Cardiac muscle cell (in vitro differentiated cells and primary cell): ENCODE measurements around the gene CREB1. TPM values are rescaled to one million over a fixed set of nuclear protein-coding genes. Genes with fewer than 3 reads are reported as not detected.

Experiments used
- DNase-seq, 2 donors: peaks; one replicate each; pipeline versions ENCODE4 v3.0.0 to v3.0.0-alpha.2; 2010 to 2017; ENCODE audit warnings: low read depth in 1 of 2, low spot score in 1 of 2
- H3K27ac ChIP-seq: fragments of 200-600 bp; sonication (generic); 2 replicates; pipeline ENCODE4 v1.5.1; 2016
- H3K27me3 ChIP-seq: fragments of 200-600 bp; sonication (generic); 2 replicates; pipeline ENCODE4 v1.6.0; 2016; ENCODE audit warnings: control low read depth
- H3K36me3 ChIP-seq: fragments of 200-600 bp; sonication (generic); 2 replicates; pipeline ENCODE4 v1.5.1; 2016; ENCODE audit warnings: control low read depth
- H3K4me1 ChIP-seq: fragments of 200-600 bp; sonication (generic); 2 replicates; pipeline ENCODE4 v1.8.1; 2017; ENCODE audit warnings: low read depth, mild to moderate bottlenecking, mixed run types
- H3K4me3 ChIP-seq: fragments of 200-600 bp; sonication (generic); 2 replicates; pipeline ENCODE4 v1.5.1; 2016; ENCODE audit warnings: mild to moderate bottlenecking
- H3K9me3 ChIP-seq: fragments of 200-600 bp; sonication (generic); 2 replicates; pipeline ENCODE4 v1.5.1; 2017; ENCODE audit warnings: low read depth, mild to moderate bottlenecking, control low read depth
- polyA plus RNA-seq: library from polyadenylated mRNA; unstranded; fragments of >200 nt; fragmentation: Nextera tagmentation; extraction: Ambion mirVana; gene quantifications from 2 replicates; pipeline ENCODE4 v1.2.1, GENCODE V29; 2016
- total RNA-seq: library from RNA; depleted of rRNA; stranded (reverse); fragments of >200 nt; gene quantifications from 2 replicates; pipeline ENCODE4 v1.2.3, GENCODE V29; 2016
- TF ChIP-seq, protein P1 (sequence below): IDR thresholded peaks from 2 replicates; pipeline ENCODE4 v1.5.1; 2012; ENCODE audit warnings: low read depth, mild to moderate bottlenecking, low read length

The CREB1 gene
- total and polyA plus RNA-seq, 2 experiments from 2014 or later: 31.9 to 48.9 TPM

DNA sequence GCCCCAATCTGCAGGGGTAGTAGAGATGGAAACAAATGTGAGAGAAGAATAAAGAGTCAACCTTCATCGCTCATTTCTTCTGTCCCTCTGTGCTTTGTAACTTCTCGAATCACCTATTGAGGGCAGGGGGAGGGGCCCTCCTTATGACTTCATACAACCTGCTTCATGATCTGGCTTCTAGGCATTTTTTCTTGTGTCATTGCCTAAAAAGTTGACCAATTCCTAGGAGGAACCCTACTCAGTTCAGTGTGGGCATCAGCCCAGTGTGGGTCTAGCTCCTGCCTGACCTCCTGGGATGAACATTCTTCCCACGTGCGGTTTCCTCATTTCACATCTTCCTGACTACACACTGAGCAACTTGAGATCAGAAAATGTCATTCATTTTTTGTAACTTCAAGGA lies 46.3 kb upstream of the CREB1 start:
- no peak for DNase-seq
- Histone ChIP-seq H3K27ac (no peak overlapping the region), H3K4me1 (peaks cover 23% of the 10 kb centered on the region)

DNA sequence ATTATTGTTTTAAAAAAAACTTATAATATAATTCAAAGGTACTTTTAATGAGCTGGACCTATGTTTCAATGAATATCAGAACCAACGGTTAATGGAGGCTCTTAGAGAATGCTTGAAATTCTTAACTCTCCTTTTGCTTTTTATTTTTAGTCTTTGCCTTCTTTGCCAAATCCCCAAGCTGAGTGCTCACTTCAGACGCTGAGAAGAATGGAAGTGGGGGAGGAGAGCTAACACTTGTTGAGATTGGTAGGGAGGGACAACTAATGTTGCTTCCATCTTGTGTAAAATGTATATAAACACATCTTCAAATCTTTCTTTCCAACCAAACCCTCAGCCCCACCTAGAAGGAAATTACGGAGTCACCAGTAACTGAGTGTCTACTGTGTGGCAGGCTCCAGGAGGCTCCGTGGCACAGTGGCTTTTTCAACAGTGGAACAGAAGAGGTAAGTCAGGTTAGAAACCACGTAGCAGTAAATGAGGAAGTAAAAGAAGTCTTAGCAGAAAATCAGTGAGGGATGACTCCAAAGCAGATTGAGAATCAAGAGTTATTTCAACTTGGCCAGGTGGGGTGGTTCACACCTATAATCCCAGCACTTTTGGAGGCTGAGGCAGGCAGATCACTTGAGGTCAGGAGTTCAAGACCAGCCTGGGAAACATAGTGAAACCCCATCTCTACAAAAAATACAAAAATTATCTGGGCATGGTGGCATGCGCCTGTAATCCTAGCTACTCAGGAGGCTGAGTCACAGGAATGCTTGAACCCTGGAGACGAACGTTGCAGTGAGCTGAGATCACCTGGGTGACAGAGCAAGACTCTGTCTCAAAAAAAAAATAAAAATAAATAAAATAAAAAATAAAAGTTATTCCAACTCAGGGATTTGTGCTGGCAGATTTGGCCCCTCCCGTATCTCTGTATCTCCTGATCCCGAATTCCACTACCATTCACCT lies 45.0 kb upstream of the CREB1 start:
- Histone ChIP-seq H3K27ac (peak overlapping the region; percentile 64), H3K36me3 (no peaks in the 10 kb centered on the region), H3K27me3 (no peaks in the 10 kb centered on the region), H3K4me1 (peaks cover 19% of the 10 kb centered on the region), H3K4me3 (no peak overlapping the region), H3K9me3 (no peaks in the 10 kb centered on the region)
- DNase-seq: peak in 1 of 2 donors; percentile 49
- TF ChIP-seq, protein P1, sequence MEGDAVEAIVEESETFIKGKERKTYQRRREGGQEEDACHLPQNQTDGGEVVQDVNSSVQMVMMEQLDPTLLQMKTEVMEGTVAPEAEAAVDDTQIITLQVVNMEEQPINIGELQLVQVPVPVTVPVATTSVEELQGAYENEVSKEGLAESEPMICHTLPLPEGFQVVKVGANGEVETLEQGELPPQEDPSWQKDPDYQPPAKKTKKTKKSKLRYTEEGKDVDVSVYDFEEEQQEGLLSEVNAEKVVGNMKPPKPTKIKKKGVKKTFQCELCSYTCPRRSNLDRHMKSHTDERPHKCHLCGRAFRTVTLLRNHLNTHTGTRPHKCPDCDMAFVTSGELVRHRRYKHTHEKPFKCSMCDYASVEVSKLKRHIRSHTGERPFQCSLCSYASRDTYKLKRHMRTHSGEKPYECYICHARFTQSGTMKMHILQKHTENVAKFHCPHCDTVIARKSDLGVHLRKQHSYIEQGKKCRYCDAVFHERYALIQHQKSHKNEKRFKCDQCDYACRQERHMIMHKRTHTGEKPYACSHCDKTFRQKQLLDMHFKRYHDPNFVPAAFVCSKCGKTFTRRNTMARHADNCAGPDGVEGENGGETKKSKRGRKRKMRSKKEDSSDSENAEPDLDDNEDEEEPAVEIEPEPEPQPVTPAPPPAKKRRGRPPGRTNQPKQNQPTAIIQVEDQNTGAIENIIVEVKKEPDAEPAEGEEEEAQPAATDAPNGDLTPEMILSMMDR: no peak

More for the DNA sequence above, 46.3 kb upstream of the CREB1 start:
- Histone ChIP-seq H3K27me3 (no peaks in the 10 kb centered on the region), H3K4me3 (no peak overlapping the region), H3K9me3 (no peaks in the 10 kb centered on the region), H3K36me3 (no peaks in the 10 kb centered on the region)
- TF ChIP-seq, protein P1: no peak

DNA sequence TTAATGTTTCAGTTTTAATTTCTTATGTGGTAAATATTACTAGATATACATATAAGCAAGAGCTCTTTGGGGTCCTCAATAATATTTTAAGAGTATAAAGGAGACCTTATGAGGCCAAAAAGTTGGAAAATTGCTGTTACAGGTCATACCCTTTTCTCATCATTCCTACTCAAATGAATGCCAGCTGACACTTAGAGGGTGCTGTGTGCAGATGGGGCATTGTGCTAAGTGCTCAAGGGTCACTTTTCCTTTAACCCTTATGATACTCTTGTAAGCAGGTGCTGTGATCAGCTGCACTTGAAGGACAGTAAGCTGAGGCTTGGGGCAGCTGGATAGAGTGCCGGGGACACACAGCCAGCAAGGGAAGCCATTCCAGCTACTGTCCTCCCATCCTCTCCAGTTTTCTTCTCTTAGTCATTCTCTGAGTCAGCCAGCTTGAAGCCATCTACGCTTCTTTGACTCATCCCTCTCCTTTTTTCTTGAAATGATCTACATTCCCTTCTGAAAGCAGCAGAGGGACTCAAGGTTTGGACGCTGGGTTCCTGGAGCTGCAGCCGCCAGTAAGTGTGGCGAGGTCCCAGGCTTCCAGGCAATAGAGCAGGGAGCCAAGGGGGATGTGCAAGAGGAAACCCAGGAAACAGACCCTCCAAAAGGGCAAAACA lies 42.0 kb upstream of the CREB1 start:
- H3K4me1 ChIP-seq: peaks cover 17% of the 10 kb centered on the region
- TF ChIP-seq, protein P1: peak; percentile 27
- H3K27ac ChIP-seq: no peak overlapping the region
- DNase-seq: peak in 1 of 2 donors; percentile 77
- no peaks in the 10 kb centered on the region for H3K27me3 ChIP-seq
- no peak overlapping the region for H3K4me3 ChIP-seq
- H3K36me3 ChIP-seq: no peaks in the 10 kb centered on the region
- no peaks in the 10 kb centered on the region for H3K9me3 ChIP-seq

DNA sequence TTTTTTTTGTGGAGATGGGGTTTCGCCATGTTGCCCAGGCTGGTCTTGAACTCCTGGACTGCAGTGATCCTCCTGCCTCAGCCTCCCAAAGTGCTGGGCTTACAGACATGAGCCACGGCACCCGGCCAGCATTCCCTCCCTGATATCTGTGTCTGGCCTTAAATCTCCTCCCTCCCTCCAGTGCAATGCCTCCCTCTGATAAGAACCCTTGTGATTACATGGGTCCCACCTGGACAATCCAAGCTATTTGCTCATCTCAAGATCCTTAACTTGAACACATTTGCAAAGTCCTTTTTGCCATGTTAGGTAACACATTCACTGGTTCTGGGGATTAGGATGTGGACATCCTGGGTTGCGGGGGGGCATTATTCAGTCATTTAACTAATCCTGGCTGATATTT lies 40.5 kb upstream of the CREB1 start:
- no peak for DNase-seq
- Histone ChIP-seq H3K27ac (no peak overlapping the region), H3K27me3 (no peaks in the 10 kb centered on the region), H3K9me3 (no peaks in the 10 kb centered on the region), H3K4me1 (peaks cover 9% of the 10 kb centered on the region), H3K36me3 (no peaks in the 10 kb centered on the region), H3K4me3 (no peak overlapping the region)
- TF ChIP-seq, protein P1: no peak

DNA sequence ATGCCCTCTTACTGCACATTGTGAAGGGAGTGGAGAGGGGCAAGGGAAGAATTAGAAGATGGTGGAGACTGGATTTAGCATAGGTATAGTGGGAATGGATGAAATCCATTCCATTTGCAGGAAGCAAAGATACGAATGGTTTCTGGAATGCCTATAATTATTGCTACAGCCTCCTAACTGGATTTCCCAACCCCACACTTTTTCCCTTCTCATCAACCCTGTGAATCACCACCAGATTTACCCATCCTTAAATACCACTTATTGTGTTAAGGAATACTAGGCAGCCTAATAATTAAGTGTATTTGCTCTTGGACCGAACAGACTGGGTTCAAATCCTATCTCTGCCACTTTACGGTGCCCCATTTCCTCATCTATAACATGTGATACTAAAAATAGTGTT lies 39.3 kb upstream of the CREB1 start:
- no peak for DNase-seq
- H3K36me3 ChIP-seq: no peaks in the 10 kb centered on the region
- peaks cover 6% of the 10 kb centered on the region for H3K4me1 ChIP-seq
- TF ChIP-seq, protein P1: no peak
- H3K27ac ChIP-seq: no peak overlapping the region
- no peaks in the 10 kb centered on the region for H3K9me3 ChIP-seq
- H3K27me3 ChIP-seq: no peaks in the 10 kb centered on the region
- no peak overlapping the region for H3K4me3 ChIP-seq
